SK-N-SH (cell line): ENCODE results near the gene PPP1R3A. TPM values are rescaled to one million over a fixed set of nuclear protein-coding genes. Genes with fewer than 3 reads are reported as not detected.

ENCODE experiments used
- CTCF ChIA-PET: fragments of 300-600, 350-600 bp; formaldehyde crosslinking; extraction: SDS; loops from one replicate; lab custom pipeline; 2021; lab: Yijun Ruan, JAX
- POLR2A ChIA-PET: fragments of 350-600 bp; sonication (Branson Sonifier 250); formaldehyde crosslinking; extraction: SDS; loops from one replicate; lab custom pipeline; 2020; ENCODE audit warnings: antibody characterized with exemption, inconsistent platforms; lab: Yijun Ruan, JAX
- DNase-seq: peaks from one replicate; pipeline ENCODE4 v3.0.0; 2012
- H2AFZ ChIP-seq: fragments of 200-600 bp; sonication (generic); 2 replicates; pipeline ENCODE4 v1.8.1; 2016; ENCODE audit warnings: antibody characterized with exemption, mild to moderate bottlenecking, low read depth
- H3F3A ChIP-seq: fragments of 200-600 bp; sonication (generic); replicated peaks from 2 replicates; pipeline ENCODE3; 2016; ENCODE audit warnings: antibody characterized with exemption, mild to moderate bottlenecking; ENCODE audit not compliant: insufficient read depth
- H3K27ac ChIP-seq, 2 experiments: fragments of 200-500 bp in 1 of 2; fragments of 200-600 bp in 1 of 2; sonication (Bioruptor generic) in 1 of 2; sonication (generic), shearing (Covaris generic) in 1 of 2; 2 replicates each; pipeline versions ENCODE4 v1.5.1 to v1.6.1; 2014 to 2016; ENCODE audit warnings: low read depth in 2 of 2, inconsistent platforms in 1 of 2, low read length in 1 of 2, mild to moderate bottlenecking in 1 of 2, mixed read lengths in 1 of 2
- H3K27me3 ChIP-seq: fragments of 200-600 bp; sonication (generic), shearing (Covaris generic); 2 replicates; pipeline ENCODE4 v1.6.1; 2016; ENCODE audit warnings: mixed run types; ENCODE audit not compliant: insufficient read depth
- H3K36me3 ChIP-seq, 2 experiments: fragments of 200-500 bp in 1 of 2; fragments of 200-600 bp in 1 of 2; sonication (Bioruptor generic) in 1 of 2; sonication (generic) in 1 of 2; replicated peaks in 1 of 2; 2 replicates each; pipeline versions ENCODE3 to v1.5.1; 2014 to 2016; ENCODE audit warnings: low read length in 1 of 2, mild to moderate bottlenecking in 1 of 2; ENCODE audit not compliant: insufficient read depth in 2 of 2, control insufficient read depth in 1 of 2
- H3K4me1 ChIP-seq, 2 experiments: fragments of 200-500 bp in 1 of 2; fragments of 200-600 bp in 1 of 2; sonication (Bioruptor generic) in 1 of 2; sonication (generic), shearing (Covaris generic) in 1 of 2; 2 replicates each; pipeline versions ENCODE4 v1.5.1 to v1.6.1; 2014 to 2016; ENCODE audit warnings: low read depth in 1 of 2, low read length in 1 of 2, mixed run types in 1 of 2; ENCODE audit not compliant: insufficient read depth in 2 of 2, control insufficient read depth in 1 of 2
- H3K4me2 ChIP-seq: fragments of 200-600 bp; sonication (generic), shearing (Covaris generic); 2 replicates; pipeline ENCODE4 v1.6.1; 2017; ENCODE audit warnings: mixed run types
- H3K4me3 ChIP-seq, 2 experiments: fragments of 200-500 bp in 1 of 2; fragments of 200-600 bp in 1 of 2; sonication (Bioruptor generic) in 1 of 2; sonication (generic), shearing (Covaris generic) in 1 of 2; 2 replicates each; pipeline versions ENCODE4 v1.5.1 to v1.8.1; 2014 to 2016; ENCODE audit warnings: low read depth in 2 of 2, inconsistent platforms in 1 of 2, low read length in 1 of 2, mild to moderate bottlenecking in 1 of 2, mixed read lengths in 1 of 2, moderate library complexity in 1 of 2
- H3K79me2 ChIP-seq: fragments of 200-600 bp; sonication (generic); 2 replicates; pipeline ENCODE4 v1.8.1; 2017; ENCODE audit warnings: mild to moderate bottlenecking; ENCODE audit not compliant: insufficient read depth
- H3K9ac ChIP-seq: fragments of 200-600 bp; sonication (generic); 2 replicates; pipeline ENCODE4 v1.6.1; 2017; ENCODE audit warnings: mixed run types
- H3K9me2 ChIP-seq: fragments of 200-600 bp; sonication (generic); 2 replicates; pipeline ENCODE4 v1.6.1; 2017; ENCODE audit warnings: mixed run types
- H3K9me3 ChIP-seq: fragments of 200-600 bp; sonication (generic); 2 replicates; pipeline ENCODE4 v1.6.1; 2017; ENCODE audit warnings: mixed run types, mild to moderate bottlenecking, moderate library complexity
- H4K20me1 ChIP-seq: fragments of 200-600 bp; sonication (generic); 2 replicates; pipeline ENCODE4 v1.6.1; 2017; ENCODE audit warnings: mild to moderate bottlenecking, mixed run types; ENCODE audit not compliant: insufficient read depth
- CTCF ChIP-seq: fragments of 200-600 bp; sonication (generic); IDR thresholded peaks from 2 replicates; pipeline ENCODE4 v1.6.1; 2017; ENCODE audit warnings: antibody characterized with exemption, mild to moderate bottlenecking, moderate library complexity
- FOXM1 ChIP-seq: IDR thresholded peaks from 2 replicates; pipeline ENCODE4 v1.4.0; 2012; ENCODE audit warnings: low read depth, mild to moderate bottlenecking
- GATA2 ChIP-seq: sonication (generic); formaldehyde crosslinking; IDR thresholded peaks from 2 replicates; pipeline ENCODE4 v1.5.0; 2020; ENCODE audit warnings: mild to moderate bottlenecking, missing genetic modification reagents
- IRF3 ChIP-seq: fragments of 150-350 bp; IDR thresholded peaks from 2 replicates; pipeline ENCODE4 v1.6.1; 2016; ENCODE audit warnings: mild to moderate bottlenecking, low read depth, low read length
- RAD21 ChIP-seq: IDR thresholded peaks from 2 replicates; pipeline ENCODE4 v1.6.1; 2012; ENCODE audit warnings: mild to moderate bottlenecking, low read length
- REST ChIP-seq: IDR thresholded peaks from 2 replicates; pipeline ENCODE4 v1.6.1; 2012; ENCODE audit warnings: mild to moderate bottlenecking, low read depth, low read length, moderate library complexity
- RXRA ChIP-seq: IDR thresholded peaks from 2 replicates; pipeline ENCODE4 v1.4.0; 2012; ENCODE audit warnings: low read depth, mild to moderate bottlenecking, borderline replicate concordance
- SIN3A ChIP-seq: IDR thresholded peaks from 2 replicates; pipeline ENCODE4 v1.6.1; 2012; ENCODE audit warnings: low read depth, mild to moderate bottlenecking, low read length, moderate library complexity, borderline replicate concordance
- TEAD4 ChIP-seq: IDR thresholded peaks from 2 replicates; pipeline ENCODE4 v1.4.0; 2012; ENCODE audit warnings: mild to moderate bottlenecking, borderline replicate concordance; ENCODE audit not compliant: insufficient read depth
- USF1 ChIP-seq: IDR thresholded peaks from 2 replicates; pipeline ENCODE4 v1.4.0; 2012; ENCODE audit warnings: low read depth, borderline replicate concordance
- USF2 ChIP-seq: fragments of 150-350 bp; IDR thresholded peaks from 2 replicates; pipeline ENCODE4 v1.6.1; 2017; ENCODE audit warnings: antibody characterized with exemption, low read length, low read depth, borderline replicate concordance
- YY1 ChIP-seq: IDR thresholded peaks from 2 replicates; pipeline ENCODE4 v1.4.0; 2012; ENCODE audit warnings: low read depth, mild to moderate bottlenecking
- WGBS: methylation state at CpG from one replicate; pipeline ENCODE4 v1.1.6; 2017; ENCODE audit warnings: low lambda C conversion rate; 5-methylcytosine and 5-hydroxymethylcytosine counted together
- polyA plus RNA-seq, 3 experiments: library from polyadenylated mRNA; depleted of rRNA; stranded (reverse); fragments of >200 nt; gene quantifications; 2 replicates each; pipeline ENCODE4 v1.2.3, GENCODE V29; 2012

PPP1R3A gene
- polyA plus RNA-seq, 1 of the 3 experiments (the other 2 are of a cell fraction) = not detected

- 2% methylated on average over 3 of the region's 3 CpGs for WGBS
- TF ChIP-seq CTCF (no peak), FOXM1 (no peak), TEAD4 (no peak), SIN3A (no peak), USF1 (no peak), YY1 (no peak)
- Histone ChIP-seq H3K9me3 (no peaks in the 10 kb centered on the region), H3K79me2 (no peaks in the 10 kb centered on the region), H3K4me1 (no peaks in the 10 kb centered on the region; a peak in 1 of 4 replicates), H3F3A (no peaks in the 10 kb centered on the region), H3K27me3 (peaks cover 5% of the 10 kb centered on the region; the same call in 1 of the 2 replicates), H3K4me2 (no peak overlapping the region), H2AFZ (no peak overlapping the region), H4K20me1 (no peaks in the 10 kb centered on the region), H3K36me3 (no peaks in the 10 kb centered on the region), H3K9me2 (no peaks in the 10 kb centered on the region), H3K27ac (no peak overlapping the region), H3K9ac (no peak overlapping the region), H3K4me3 (no peak overlapping the region)
- DNase-seq = no peak
- ChIA-PET CTCF (interaction anchor here (1.0 to 1.3 kb wide), 2 partner anchors 15 to 58 kb away, joined by 3 to 4 read pairs; no protein-coding TSS in a partner anchor), POLR2A (no interaction called here)
Observed at GRCh38 chr7:113840954-113841353, 77.9 kb downstream of the PPP1R3A start.

GRCh38 chr7:113835367-113835766, 83.4 kb downstream of the PPP1R3A start:
- ChIA-PET POLR2A (no interaction called here), CTCF (interaction anchor here (1.3 to 2.6 kb wide), 2 partner anchors 8 to 62 kb away, joined by 3 to 12 read pairs; no protein-coding TSS in a partner anchor)

More at GRCh38 chr7:113835367-113835766, 83.4 kb downstream of the PPP1R3A start:
- no peaks in the 10 kb centered on the region for H3K79me2 ChIP-seq
- no peaks in the 10 kb centered on the region for H3K9me2 ChIP-seq
- no peaks in the 10 kb centered on the region for H3K27me3 ChIP-seq
- H3K9me3 ChIP-seq = no peaks in the 10 kb centered on the region
- 0% methylated on average over 2 of the region's 2 CpGs for WGBS
- TF ChIP-seq REST = no peak
- TF ChIP-seq USF2 = no peak
- TF ChIP-seq GATA2 (CRISPR knock-in tag) = no peak
- no peak for TF ChIP-seq RXRA
- TF ChIP-seq RAD21 = no peak
- no peak for TF ChIP-seq FOXM1
- TF ChIP-seq IRF3 = no peak
- TF ChIP-seq SIN3A = no peak
- no peaks in the 10 kb centered on the region for H4K20me1 ChIP-seq
- no peak overlapping the region for H3K9ac ChIP-seq
- no peaks in the 10 kb centered on the region for H3K4me1 ChIP-seq
- H3K4me3 ChIP-seq = no peak overlapping the region
- peaks cover 3% of the 10 kb centered on the region for H3F3A ChIP-seq
- no peak overlapping the region for H2AFZ ChIP-seq
- H3K4me2 ChIP-seq = no peak overlapping the region
- no peaks in the 10 kb centered on the region for H3K36me3 ChIP-seq
- DNase-seq = no peak
- H3K27ac ChIP-seq = no peak overlapping the region
